ENCODE results near the gene ZMIZ1.

ZMIZ1 gene

DNA sequence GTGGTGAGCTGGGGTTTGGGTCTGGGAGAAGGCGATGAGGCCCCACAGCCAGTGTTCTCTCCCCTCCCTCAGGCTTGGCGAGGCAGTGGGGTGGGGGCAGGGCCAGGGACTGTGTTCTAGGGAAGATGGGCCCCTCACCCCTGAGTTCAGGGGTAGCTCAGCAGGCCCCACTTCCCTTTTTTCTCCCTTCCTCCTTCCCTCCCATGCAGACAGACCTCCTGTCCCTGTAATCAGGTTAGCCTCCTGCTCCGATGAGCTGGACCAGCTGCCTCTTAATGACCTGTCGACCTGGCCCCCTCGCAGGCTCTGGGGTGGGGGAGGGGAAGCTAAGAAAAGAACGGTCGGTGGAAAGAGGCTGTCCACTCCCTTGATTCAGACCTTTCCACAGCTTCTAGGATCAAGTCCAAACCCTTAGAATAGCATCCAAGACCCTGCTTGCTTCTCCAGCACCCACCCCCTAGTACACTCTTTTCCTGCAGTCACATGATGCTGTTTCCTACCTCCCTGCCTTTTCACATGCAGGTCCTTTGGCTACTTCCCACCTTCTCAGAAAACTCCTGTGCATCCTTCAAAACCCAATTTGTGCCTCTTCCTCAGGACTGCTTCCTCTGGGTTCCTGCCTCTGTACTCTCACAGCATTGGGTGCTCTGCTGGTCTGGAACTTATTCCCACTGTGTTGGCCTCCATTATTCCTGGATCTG lies 64.1 kb downstream of the ZMIZ1 start:
- H3K4me1 ChIP-seq: peaks cover 96% of the 10 kb centered on the region
- H3K4me2 ChIP-seq: peak overlapping the region; percentile 88
- TF ChIP-seq Cebpa-rat (IDR thresholded peaks at IDR 0.05): no peak

DNA sequence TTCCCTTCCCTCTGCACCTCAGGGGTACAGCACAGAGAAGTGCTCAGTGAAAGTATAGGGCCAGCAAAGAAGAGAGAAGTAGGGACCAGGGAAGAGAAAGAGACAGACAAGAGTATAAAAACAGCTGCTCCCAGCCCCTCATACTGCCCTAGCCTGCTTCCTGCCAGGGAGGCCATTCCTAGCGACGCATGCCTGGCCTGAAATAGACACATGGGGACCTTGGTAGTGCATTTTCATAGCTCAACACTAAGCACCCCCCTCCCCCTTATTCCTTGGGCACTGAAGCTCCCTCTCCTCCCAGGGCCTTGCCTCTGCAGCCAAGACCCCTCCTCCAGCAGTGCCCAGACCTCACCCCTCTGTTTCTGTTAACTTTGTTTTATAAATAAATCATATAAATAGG lies 64.7 kb downstream of the ZMIZ1 start:
- peak overlapping the region; percentile 99 for H3K27ac ChIP-seq
- TF ChIP-seq Cebpa-rat (IDR thresholded peaks at IDR 0.05): no peak
- peaks cover 13% of the 10 kb centered on the region; the same call in 1 of the 2 replicates for H4K20me1 ChIP-seq
- peak overlapping the region; percentile 70 for H3K9ac ChIP-seq
- H3K9me3 ChIP-seq: no peaks in the 10 kb centered on the region
- H3K4me2 ChIP-seq: peak overlapping the region; percentile 88
- H3K27me3 ChIP-seq: no peaks in the 10 kb centered on the region
- peaks cover 96% of the 10 kb centered on the region for H3K4me1 ChIP-seq
- H3K36me3 ChIP-seq: peaks cover 20% of the 10 kb centered on the region
- H3K4me3 ChIP-seq: 0 out of 2 replicates have a peak overlapping the region, but pooled peaks have one; percentile 9

More for the DNA sequence above, 64.1 kb downstream of the ZMIZ1 start:
- H3K9me3 ChIP-seq: no peaks in the 10 kb centered on the region
- H4K20me1 ChIP-seq: peaks cover 19% of the 10 kb centered on the region; the same call in 1 of the 2 replicates
- H3K9ac ChIP-seq: peak overlapping the region; percentile 70
- peak overlapping the region; percentile 99 for H3K27ac ChIP-seq
- no peaks in the 10 kb centered on the region for H3K27me3 ChIP-seq
- H3K36me3 ChIP-seq: peaks cover 26% of the 10 kb centered on the region
- H3K4me3 ChIP-seq: 0 out of 2 replicates have a peak overlapping the region, but pooled peaks have one; percentile 9

DNA sequence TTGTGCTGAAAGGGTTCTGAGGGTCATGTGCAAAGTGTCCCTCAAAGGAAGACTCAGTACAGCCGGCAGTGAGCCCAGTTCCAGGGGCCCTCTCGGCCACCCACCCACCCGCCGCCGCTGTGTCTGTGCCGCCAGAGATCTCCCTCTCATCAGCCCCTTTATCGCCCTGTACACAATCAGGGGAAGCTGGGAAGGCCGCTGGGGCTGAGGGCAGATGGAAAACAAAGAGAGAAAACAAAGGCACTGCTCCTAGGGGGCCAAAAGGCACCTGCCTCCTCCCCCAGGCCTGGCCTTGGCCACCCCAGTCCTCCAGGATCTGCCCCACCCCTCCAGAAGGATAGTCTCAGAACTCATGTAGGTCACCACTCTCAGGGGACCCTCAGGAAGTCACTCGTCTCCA lies 67.0 kb downstream of the ZMIZ1 start:
- H4K20me1 ChIP-seq: no peaks in the 10 kb centered on the region
- peaks cover 96% of the 10 kb centered on the region for H3K4me1 ChIP-seq
- no peak for TF ChIP-seq Cebpa-rat (IDR thresholded peaks at IDR 0.05)
- peak overlapping the region; percentile 99 for H3K27ac ChIP-seq
- no peak overlapping the region for H3K4me3 ChIP-seq
- no peaks in the 10 kb centered on the region for H3K9me3 ChIP-seq
- peak overlapping the region; percentile 88 for H3K4me2 ChIP-seq
- peak overlapping the region; percentile 90 for H3K9ac ChIP-seq
- H3K27me3 ChIP-seq: no peaks in the 10 kb centered on the region
- H3K36me3 ChIP-seq: peaks cover 22% of the 10 kb centered on the region

DNA sequence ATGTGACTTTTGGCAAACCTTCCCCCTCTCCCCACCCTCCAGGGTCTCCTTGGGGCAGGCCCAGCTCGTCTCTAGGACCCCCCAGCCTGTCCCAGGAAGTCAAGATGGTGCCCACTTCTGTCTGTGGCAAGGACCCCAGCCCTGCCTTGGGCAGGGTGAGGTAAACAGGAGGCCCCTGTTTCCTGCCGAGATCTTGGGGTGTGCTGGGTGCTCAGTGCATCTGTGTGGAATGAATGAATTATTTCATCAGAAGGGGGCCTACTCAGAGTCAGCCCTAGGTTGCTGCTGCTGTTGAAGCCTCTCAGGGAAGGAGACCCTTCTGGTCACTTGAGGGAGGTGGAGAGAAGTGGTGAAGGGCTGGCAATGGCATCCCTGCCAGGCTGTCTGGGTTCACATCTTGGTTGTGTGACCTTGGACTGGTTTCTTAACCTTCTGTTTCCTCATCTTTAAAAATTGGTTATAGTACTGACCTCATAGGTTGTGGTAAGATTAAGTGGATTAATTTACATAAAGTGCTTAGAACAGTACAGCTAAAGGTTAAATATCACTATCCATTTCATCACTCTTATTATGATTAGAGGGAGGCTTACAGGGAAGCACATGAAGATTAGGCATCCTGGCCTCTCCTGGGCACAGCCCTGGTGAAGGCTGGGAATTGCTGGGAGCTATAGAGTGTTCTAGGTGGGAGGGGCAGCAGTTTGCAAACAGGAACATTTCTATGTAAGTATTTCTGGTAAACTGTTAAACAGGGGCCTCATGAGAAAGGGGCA lies 67.7 kb downstream of the ZMIZ1 start:
- Histone ChIP-seq H3K9me3 (no peaks in the 10 kb centered on the region), H3K36me3 (peaks cover 27% of the 10 kb centered on the region), H3K27me3 (no peaks in the 10 kb centered on the region), H3K9ac (peak overlapping the region; percentile 90), H4K20me1 (no peaks in the 10 kb centered on the region), H3K4me3 (no peak overlapping the region), H3K4me2 (peak overlapping the region; percentile 88), H3K4me1 (peaks cover 96% of the 10 kb centered on the region), H3K27ac (peak overlapping the region; percentile 99)
- TF ChIP-seq Cebpa-rat (IDR thresholded peaks at IDR 0.05): no peak

DNA sequence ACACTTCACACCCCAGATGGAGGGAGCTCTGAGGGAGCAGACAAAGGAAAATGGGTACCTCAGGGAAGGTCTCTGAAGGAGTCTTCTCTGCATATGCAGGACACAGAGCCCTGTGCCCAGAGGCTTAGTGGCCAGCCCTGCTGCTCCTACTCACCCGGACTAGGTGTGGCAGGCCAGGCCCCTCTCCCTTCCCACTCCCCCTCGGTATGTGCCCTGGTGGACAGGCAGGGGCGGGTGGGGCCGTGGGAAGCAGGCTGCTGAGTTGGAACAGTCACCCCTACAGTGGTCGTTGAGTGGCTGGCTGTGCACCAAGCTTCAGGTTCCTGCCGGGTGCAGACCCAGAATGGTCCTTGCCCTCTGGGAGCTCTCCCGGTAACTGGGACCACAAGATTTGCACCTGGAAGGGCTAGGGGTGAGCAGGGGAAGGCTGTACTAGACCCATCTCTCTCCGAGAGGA lies 68.6 kb downstream of the ZMIZ1 start:
- no peaks in the 10 kb centered on the region for H3K27me3 ChIP-seq
- H3K4me2 ChIP-seq: peak overlapping the region; percentile 88
- TF ChIP-seq Cebpa-rat (IDR thresholded peaks at IDR 0.05): no peak
- peaks cover 36% of the 10 kb centered on the region for H3K36me3 ChIP-seq
- H3K4me1 ChIP-seq: peaks cover 96% of the 10 kb centered on the region
- peak overlapping the region; percentile 90 for H3K9ac ChIP-seq
- peak overlapping the region; percentile 59 for H3K4me3 ChIP-seq
- peak overlapping the region; percentile 99 for H3K27ac ChIP-seq
- H4K20me1 ChIP-seq: no peaks in the 10 kb centered on the region
- no peaks in the 10 kb centered on the region for H3K9me3 ChIP-seq

DNA sequence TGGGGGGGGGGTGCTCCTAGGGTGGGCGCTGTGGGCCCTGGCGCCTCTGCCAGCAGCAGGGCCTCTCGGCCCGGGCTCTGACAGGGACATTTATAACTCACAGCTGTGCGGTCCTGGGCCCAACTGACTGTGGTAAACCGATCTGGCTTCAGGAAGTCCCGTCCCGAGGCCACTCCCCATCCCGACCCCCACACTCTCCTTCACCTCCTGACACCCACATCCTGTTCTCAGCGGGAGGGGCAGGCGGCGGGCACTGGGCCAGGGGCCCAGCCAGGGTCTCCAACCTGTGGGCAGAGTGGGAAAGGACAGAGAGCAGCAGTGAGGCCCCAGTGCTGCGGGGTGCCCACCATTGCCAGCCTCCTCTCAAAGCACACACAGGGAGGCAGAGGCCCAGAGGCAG lies 69.1 kb downstream of the ZMIZ1 start:
- TF ChIP-seq Cebpa-rat (IDR thresholded peaks at IDR 0.05): no peak
- Histone ChIP-seq H3K9me3 (no peaks in the 10 kb centered on the region), H3K27me3 (no peaks in the 10 kb centered on the region), H3K36me3 (peaks cover 40% of the 10 kb centered on the region), H3K9ac (peak overlapping the region; percentile 90), H3K27ac (peak overlapping the region; percentile 99), H3K4me2 (peak overlapping the region; percentile 88), H3K4me3 (peak overlapping the region; percentile 59), H4K20me1 (no peaks in the 10 kb centered on the region), H3K4me1 (peaks cover 96% of the 10 kb centered on the region)

DNA sequence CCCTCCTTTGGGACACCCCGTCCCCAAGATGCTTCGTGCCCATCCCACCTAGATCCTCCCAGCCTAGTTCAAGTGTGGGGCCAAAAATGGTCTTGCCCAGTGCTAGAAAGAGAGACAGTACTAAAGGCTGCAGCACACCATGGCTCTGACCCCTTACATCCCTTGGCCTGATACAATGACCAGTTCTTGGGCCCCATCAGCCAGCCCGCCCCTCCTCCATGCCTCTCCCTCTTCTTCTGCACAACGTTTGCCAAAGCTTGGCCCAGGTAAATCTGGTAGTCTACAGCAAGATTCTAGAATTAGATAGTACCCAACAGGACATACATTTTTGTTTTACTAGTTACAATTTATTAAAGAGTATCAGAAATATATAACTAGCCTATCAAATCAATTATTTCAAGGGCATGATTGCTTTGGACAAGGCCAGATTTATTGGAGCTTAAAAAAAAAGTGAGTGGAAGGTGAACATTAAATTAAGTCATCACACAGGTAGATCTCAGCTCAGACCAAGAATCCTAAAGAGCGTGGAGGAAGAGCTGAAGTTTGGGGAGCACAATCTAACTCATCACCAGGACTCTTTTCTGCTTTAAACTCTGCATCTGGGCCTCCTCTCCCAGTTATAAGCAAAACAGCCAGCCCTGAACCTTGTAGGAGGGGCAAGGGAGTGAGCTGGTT lies 69.8 kb downstream of the ZMIZ1 start:
- H4K20me1 ChIP-seq: no peaks in the 10 kb centered on the region
- H3K9ac ChIP-seq: peak overlapping the region; percentile 90
- H3K4me3 ChIP-seq: peak overlapping the region; percentile 59
- no peaks in the 10 kb centered on the region for H3K27me3 ChIP-seq
- H3K9me3 ChIP-seq: no peaks in the 10 kb centered on the region
- TF ChIP-seq Cebpa-rat (IDR thresholded peaks at IDR 0.05): no peak
- H3K36me3 ChIP-seq: peaks cover 33% of the 10 kb centered on the region
- H3K4me1 ChIP-seq: peaks cover 96% of the 10 kb centered on the region
- H3K4me2 ChIP-seq: peak overlapping the region; percentile 88
- H3K27ac ChIP-seq: peak overlapping the region; percentile 99

DNA sequence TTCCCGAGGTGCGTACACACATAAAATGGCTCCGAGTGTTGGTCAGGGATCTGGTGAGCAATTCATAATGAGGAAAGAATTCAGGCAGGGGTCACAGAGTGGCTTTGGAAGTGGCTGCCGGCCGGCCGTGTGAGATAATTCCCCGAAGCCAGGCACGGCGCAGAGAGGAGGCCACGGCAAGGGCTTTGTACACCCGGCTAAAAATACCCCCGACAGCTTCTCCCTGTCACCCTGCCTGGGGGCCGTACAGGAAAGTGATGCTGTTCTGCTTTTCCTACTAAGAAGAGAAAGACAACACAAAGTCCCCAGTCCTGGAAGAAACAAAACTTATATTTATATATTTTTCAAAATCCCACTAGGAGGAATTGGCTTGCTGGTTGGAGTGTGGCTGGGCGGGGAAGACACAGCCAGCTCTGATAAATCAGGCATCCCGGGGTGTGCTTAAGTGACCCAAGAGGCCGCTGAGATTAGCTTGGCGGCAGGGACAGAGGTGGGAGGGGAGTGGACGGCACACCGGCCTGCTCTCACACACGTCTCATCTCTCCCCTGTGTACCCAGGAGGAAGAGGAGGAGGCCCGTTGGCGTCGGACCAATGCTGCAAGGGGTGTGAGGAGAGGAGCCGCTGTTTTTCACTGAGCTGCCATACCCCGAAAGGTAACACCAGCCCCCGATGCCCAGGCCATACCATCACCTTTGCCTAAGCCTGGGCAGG lies 70.5 kb downstream of the ZMIZ1 start:
- Histone ChIP-seq H3K27me3 (no peaks in the 10 kb centered on the region), H3K4me2 (peak overlapping the region; percentile 88), H3K4me1 (peaks cover 96% of the 10 kb centered on the region), H3K9me3 (no peaks in the 10 kb centered on the region), H4K20me1 (no peaks in the 10 kb centered on the region), H3K4me3 (peak overlapping the region; percentile 59), H3K36me3 (peaks cover 33% of the 10 kb centered on the region), H3K9ac (peak overlapping the region; percentile 90), H3K27ac (peak overlapping the region; percentile 99)
- TF ChIP-seq Cebpa-rat (IDR thresholded peaks at IDR 0.05): no peak

Measured in BLaER1 (cell line).